ENCODE results near the gene ALPK1. TPM values are rescaled to one million over a fixed set of nuclear protein-coding genes. Genes with fewer than 3 reads are reported as not detected.
"Not testable (repeated sequence)": the region's sequence is repeated elsewhere in the genome, so short reads cannot be mapped to it uniquely, and the experiment has no call there.

Gene ALPK1
- total RNA-seq, 1 donor from 2014 or later, result 4.9 TPM

DNA sequence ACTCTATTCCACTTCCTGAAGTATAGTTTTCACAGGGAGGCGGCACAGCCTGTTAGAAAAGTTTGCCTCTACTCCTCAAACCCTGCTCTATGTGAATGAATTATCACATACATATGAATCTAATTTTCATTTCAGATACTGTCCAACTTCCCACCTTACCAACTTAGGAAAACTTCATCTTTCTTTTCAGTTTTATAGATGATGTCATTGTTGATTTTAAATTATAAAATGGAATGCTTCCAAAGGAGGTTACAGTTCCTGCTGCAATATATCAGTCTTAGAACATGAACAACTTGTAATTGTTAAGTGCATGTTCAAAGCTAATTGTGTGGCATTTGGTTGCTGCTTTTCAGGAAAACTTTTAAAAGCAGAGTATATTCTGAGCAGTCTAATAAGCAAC is 126.4 kb downstream of the ALPK1 start:
- intact Hi-C loops (cut with DNase I), result no loop called here
- DNase-seq (ENCODE audit: low spot score), result no peak

DNA sequence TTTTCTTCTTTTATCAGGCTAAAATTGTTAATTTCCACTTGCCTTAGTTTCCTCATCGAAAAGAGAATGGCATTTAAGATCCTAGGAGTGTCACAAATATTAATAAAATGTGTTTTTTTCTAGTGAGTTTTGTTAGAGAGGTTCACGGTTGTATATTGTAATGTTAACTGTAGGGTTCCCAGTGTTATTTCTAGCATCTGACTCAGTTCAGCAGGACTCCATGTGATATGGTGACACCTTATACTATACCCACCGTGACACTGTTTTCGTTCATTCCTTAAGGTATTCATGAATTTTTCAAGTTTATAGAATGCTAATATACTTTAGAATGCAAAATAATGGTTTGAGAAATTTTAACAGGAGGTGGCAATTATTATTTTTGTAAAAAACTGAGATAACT is 128.7 kb downstream of the ALPK1 start:
- no peak for DNase-seq (ENCODE audit: low spot score)
- intact Hi-C loops (cut with DNase I), result no loop called here

DNA sequence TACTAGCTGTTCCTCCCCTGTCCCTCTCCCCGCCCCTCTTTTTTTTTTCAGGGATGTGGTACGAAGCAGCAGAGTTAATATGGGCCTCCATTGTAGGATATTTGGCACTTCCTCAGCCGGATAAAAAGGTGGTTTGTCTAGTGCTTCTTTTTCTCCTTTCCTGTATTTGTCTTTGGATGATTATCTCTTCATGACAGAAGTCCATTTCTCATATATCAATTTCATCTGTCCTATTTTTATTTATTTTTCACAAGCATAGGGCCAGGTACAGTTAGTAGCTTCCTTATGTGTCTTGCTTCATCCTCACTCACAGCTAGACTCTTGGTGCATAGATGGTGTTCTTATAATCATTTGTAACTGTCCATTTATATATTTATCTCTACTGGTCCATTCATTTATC is 129.2 kb downstream of the ALPK1 start:
- intact Hi-C loops (cut with DNase I), result no loop called here
- no peak for DNase-seq (ENCODE audit: low spot score)

DNA sequence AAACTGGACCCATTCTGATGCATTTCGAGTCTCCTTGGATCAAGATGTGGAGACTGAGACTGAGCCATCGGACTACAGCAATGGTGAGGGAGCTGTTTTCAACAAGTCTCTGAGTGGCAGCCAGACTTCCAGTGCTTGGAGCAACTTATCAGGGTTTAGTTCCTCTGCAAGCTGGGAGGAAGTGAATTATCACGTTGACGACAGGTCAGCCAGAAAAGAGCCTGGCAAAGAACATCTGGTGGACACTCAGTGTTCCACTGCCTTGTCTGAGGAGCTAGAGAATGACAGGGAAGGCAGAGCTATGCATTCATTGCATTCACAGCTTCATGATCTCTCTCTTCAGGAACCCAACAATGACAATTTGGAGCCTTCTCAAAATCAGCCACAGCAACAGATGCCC is 134.0 kb downstream of the ALPK1 start:
- no peak for DNase-seq (ENCODE audit: low spot score)
- intact Hi-C loops (cut with DNase I), result no loop called here

DNA sequence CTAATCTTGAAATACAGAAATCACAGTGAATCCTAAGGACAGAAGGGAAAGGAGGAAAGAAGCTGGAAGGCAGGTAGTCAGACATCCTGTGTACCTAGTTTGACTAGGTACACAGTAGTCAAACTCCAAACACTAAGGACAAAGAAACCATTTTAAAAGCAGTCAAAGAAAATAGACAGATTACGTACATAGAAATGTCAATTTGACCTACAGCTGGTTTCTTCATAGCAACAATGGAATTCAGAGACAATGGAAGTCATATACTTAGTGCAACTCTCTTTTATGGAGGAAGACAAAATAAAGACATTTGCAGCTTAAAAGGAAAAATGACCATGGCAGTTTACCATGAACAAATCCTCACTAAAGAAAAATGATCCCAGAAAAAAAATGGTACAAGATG is 139.8 kb downstream of the ALPK1 start:
- DNase-seq (ENCODE audit: low spot score), result no peak
- intact Hi-C loops (cut with DNase I), result no loop called here

DNA sequence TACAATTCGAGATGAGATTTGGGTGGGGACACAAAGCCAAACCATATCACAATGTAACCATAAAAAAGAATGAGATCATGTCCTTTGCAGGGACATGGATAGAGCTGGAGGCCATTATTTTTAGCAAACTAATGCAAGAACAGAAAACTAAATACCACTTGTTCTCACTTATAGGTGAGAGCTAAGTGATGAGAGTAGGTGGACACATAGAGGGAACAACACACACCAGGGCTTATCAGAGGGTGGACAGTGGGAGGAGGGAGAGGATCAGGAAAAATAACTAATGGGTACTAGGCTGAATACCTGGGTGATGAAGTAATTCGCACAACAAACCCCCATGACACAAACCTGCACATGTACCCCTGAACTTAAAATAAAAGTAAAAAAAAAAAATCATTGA is 145.1 kb downstream of the ALPK1 start:
- DNase-seq (ENCODE audit: low spot score); intact Hi-C loops (cut with DNase I): not testable (repeated sequence)

DNA sequence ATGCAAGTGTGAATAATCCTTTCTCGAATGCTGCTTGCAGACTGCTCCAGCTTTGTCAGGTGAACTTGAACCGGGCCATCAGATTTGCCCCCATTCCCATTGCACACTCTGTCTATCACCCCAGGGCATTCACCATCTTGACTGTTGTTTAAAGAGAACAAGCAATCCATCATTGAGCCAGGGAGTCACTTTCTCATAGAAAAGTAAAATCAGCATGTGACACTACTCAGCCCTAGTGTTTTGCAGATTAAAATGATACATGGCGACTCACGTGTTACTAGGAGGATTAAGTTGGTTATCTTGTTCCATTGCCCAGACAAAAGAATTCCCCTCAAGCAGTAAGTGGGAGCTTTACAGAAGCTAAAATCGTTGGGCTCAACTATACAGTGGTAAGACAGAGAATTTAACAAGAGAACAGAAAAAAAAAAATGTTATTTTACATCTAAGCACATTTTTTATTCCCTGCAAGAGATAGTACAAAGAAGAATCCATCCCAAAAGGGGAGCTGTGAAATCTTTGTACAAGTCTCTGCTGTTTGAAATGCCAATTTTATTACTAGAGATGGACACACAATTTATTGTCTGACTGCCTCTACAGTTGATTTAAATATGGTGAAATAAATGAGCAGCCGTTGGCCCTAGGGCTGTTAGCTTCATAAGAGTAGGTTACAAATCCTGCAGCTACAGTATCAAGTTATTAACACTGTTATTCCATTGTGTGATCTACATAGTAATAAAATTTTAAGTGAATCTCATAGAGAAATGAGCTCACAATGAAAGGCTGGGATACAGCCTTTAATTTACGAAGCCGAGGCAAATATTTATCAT is 151.3 kb downstream of the ALPK1 start:
- intact Hi-C loops (cut with DNase I), result no loop called here

DNA sequence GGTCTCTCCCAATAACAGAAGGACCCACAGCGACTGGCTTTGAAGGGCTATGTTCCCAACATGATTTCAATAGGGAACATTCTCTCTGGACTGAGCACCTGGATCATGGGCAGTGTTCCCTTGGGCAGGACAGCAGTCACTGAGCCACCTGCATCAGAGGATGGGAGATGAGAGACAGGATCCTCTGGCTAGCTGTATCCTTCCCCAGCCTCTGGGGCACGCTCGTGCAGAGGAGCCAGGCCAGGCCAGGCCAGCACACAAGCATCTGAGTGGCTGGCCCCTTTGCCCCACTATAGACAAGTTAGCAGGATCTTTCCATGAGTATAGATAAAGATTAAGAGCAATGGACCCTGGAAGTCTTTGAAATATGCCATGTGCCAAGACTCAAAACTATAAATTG is 152.5 kb downstream of the ALPK1 start:
- intact Hi-C loops (cut with DNase I), result no loop called here
- no peak for DNase-seq (ENCODE audit: low spot score)

More for the DNA sequence above, 151.3 kb downstream of the ALPK1 start:
- no peak for DNase-seq (ENCODE audit: low spot score)

DNA sequence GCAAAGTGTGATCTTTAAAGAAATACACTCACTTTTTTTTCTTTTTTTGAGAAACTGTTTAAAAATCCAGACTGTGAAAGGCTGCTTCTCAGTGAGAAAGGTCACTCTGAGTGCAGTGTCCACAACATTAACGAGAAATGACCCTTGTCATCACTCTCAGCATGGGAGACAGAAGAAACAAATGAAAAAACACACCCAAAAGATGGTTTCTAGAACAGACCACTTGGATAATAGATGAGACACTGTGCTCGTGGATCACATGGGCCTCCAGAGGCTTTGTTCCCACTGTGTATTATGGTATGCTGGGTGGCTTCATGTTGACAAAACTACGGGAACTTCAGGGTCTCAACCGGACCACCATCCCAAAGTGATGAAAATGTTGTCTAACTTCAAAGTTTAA is 153.9 kb downstream of the ALPK1 start:
- DNase-seq (ENCODE audit: low spot score), result no peak
- intact Hi-C loops (cut with DNase I), result no loop called here

DNA sequence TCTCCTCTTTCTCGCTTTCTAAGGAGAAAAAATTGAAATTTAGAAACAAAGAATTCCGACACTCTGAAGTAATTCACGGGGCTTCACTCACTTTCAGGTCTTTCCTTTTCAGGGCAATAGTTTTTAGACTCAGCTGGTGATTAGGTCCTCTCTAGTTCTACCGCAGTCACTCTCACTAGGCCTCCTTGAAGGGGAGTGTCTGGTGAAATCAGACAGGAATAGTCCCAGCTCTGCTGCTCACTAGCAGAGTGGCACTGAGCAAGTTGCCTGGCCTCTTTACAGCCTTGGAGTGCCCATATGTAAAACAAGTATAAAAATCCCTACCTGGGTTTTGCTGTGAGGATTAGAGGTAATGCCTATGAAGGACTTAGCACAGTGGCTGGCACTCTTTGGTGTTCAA is 154.7 kb downstream of the ALPK1 start:
- intact Hi-C loops (cut with DNase I), result no loop called here

DNA sequence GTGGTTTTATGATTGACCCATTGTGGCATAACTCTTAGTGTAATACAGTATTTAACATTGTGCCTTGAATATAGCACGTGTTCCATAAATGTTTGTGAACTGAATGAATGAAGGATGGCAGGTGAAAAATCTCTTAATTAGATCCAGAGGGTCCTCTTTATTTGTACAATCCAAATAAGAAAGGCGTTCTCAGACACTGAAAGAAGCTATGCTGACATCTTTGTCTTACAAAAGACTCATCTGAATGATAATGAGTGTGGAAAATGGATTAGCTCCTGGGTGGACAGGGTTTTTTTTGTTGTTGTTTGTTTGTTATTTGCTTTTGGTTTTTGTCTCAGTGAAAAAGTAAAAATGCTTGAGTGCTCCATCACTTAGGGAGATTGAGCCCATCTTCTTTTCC is 156.2 kb downstream of the ALPK1 start:
- intact Hi-C loops (cut with DNase I), result no loop called here

More for the DNA sequence above, 154.7 kb downstream of the ALPK1 start:
- DNase-seq (ENCODE audit: low spot score), result no peak

DNA sequence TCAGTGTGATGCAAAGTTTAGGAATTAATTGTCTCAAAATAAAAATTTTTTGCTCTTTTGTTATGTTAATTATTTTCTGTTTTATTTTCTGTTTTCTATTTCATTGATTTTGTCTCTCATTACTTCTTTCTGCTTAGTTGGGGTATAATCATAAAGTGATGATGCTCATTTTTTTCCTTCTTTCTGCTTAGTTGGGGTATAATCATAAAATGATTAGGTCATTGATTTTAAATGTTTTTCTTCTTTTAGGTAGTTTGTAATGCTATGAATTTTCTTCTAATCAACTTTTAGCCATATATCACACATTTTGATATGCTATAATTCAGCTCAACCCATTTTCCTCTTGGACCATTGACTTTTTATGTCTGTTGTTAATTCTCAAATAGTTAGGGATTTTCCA is 175.1 kb downstream of the ALPK1 start:
- intact Hi-C loops (cut with DNase I), result no loop called here
- no peak for DNase-seq (ENCODE audit: low spot score)

More for the DNA sequence above, 156.2 kb downstream of the ALPK1 start:
- no peak for DNase-seq (ENCODE audit: low spot score)

DNA sequence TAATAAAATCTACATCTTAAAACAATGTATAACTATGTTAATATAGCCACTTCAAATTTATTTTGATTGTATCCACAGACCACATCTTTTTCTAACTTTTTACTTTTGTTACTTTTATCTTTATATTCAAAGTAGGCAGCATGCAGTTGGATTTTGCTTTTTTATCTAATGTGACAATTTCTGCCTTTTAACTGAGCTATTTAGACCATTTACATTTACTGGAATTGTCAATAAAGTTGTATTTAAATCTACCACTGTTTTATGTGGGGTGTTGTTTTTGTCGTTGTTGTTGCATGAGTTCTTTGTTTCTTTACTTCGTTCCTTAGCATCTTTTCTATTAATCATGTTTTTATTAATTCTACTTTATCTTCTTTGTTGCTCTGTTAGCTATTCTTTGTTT is 176.8 kb downstream of the ALPK1 start:
- intact Hi-C loops (cut with DNase I), result no loop called here
- DNase-seq (ENCODE audit: low spot score), result no peak

DNA sequence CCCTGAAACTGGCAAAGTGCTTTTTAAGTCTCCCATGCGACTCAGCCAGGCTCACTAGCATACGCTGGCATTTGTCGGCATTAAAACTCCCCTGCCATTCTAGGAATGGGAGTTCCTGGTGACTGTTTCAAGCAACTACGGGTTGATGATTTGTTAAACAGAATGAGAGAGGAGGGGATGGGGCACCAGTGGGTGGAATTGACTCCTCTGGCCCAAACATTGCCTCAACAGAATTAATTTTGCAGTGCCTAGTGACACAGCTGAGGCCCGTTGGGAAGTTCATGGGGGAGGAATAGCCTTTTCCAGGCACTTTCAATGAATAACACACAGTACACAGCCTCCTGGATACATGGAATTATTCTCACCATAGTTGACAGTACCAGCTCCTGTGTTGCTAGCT is 188.8 kb downstream of the ALPK1 start:
- intact Hi-C loops (cut with DNase I), result no loop called here
- no peak for DNase-seq (ENCODE audit: low spot score)

DNA sequence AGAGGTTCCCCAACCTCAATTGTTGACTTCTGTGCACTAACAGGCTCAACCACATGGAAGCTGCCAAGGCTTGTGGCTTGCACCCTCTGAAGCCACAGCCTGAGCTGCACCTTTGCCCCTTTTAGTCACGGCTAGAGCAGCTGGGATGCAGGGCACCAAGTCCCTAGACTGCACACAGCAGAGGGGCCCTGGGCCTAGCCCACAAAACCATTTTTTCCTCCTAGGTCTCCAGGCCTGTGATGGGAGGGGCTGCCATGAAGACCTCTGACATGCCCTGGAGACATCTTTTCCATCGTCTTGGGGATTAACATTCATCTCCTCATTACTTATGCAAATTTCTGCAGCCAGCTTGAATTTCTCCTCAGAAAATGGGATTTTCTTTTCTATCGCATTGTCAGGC is 193.6 kb downstream of the ALPK1 start:
- intact Hi-C loops (cut with DNase I); DNase-seq (ENCODE audit: low spot score): not testable (repeated sequence)

Other genes with a start within 250 kb of the ALPK1 start
- gene FAM241A, start 151.9 kb upstream of the ALPK1 start, total RNA-seq, result 6.7 TPM
- gene AP1AR, start 65.6 kb upstream of the ALPK1 start, total RNA-seq, result 10.7 TPM
- 4.0 TPM for gene TIFA, start 11.5 kb upstream of the ALPK1 start, total RNA-seq
- gene NEUROG2, start 218.8 kb downstream of the ALPK1 start, total RNA-seq, result not detected

Data from cardiac septum (tissue), 1 donor.